ENCODE data around the gene ZNF442.
"Not testable (repeated sequence)": the region's sequence is repeated elsewhere in the genome, so short reads cannot be mapped to it uniquely, and the experiment has no call there.

ZNF442 gene

GRCh38 chr19:12365236-12366162 lies at the start of gene ZNF442:
Gene ZNF442 (minus strand): TSS chr19:12365683. CDS start chr19:12363631, 2,052 bp downstream.
- DNase-seq (ENCODE audit: low read depth in 2 of 2), result peak; percentile 63 to 64

GRCh38 chr19:12411893-12412292 lies 46.4 kb upstream of the ZNF442 start:
- no peak for DNase-seq (ENCODE audit: low read depth in 2 of 2)

DNA sequence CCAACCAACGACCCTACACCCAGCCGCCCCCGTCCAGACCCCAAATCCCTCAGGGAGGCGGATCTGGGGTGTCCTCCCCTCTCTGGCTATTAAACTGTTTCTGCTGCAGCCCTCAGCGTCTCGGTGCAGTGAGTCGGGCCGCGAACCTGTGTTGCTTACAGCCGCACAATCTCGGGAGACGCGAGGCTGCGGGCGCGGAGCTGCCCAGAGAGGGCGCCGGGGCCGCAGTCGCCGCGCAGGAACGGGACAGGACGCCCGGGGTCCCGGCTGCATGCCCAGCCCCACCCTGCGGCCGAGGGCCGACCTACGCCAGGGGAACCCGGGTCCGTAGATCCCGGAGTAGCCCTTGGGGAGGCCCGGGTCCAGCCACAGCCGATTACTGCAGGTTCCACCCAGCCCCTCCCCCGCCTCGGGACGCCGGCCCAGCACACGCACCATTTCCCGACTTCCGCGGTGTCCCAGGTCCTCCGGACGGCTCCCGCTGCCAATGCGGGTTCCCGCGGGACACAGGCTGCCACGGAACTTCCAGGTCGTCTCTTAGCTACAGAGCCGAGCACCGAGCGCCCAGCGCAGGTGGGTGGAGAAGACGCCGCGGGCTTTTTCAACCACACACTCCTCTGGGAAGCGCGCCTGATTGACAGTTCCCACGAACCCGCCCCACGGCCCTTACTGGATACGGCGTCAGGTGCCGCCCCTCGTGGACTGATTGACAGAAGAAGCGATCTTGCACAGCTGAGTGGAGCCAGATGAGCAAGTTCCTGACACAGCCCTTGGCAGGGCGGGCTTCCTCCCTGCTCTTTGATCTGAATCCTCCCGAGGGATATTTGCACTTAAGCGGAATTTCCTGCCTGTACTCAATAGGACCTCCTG lies 35.4 kb upstream of the ZNF442 start, which contains the start of gene ZNF799:
ZNF799 (minus strand) TSS at position 639 of the 870 bp plus-strand sequence; CDS start at position 438, 201 bp downstream.
- peak; percentile 44 to 67 for DNase-seq (ENCODE audit: low read depth in 2 of 2)

GRCh38 chr19:12399901-12400632 lies 34.6 kb upstream of the ZNF442 start:
- not testable (repeated sequence) for DNase-seq (ENCODE audit: low read depth in 2 of 2)

DNA sequence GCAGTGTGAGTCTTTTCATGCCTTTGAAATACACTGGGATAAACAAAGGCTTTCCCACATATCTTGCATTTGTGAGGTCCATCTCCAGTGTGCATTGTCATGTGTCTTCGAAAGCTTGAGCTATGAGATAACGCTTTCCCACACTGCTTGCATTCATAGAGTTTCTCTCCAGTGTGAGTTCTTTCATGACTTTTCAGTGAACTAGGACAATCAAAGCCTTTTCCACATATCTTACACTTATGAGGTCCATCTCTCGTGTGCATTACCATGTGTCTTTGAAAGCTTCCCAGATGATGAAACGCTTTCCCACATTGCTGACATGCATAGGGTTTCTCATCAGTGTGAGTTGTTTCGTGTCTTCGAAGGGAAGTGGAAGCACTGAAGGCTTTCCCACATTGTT lies 25.7 kb upstream of the ZNF442 start:
- not testable (repeated sequence) for DNase-seq (ENCODE audit: low read depth in 2 of 2)

DNA sequence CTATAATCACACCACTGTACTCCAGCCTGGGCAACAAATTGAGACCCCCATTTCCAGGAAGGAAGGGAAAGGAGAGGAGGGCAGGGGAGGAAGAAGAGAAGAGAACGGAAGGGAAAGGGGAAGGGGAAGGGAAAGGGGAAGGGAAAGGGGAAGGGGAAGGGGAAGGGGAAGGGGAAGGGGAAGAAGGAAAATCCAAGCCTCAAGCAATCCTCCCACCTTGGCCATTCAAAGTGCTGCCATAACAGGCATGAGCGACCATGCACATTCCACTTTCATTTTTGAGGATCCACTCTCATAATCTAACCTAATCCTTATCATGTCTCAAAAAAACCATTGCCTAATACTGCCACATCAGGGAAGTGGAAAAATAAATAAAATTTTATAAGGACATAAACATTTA lies 20.9 kb upstream of the ZNF442 start:
- not testable (repeated sequence) for DNase-seq (ENCODE audit: low read depth in 2 of 2)

DNA sequence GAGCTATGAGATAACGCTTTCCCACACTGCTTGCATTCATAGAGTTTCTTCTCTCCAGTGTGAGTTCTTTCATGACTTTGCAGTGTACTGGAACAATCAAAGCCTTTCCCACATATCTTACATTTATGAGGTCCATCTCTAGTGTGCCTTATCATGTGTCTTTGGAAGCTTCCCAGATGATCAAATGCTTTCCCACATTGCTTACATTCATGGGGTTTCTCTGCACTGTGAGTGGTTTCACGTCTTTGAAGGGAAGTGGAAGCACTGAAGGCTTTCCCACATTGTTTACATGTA lies 14.9 kb upstream of the ZNF442 start:
- no peak for DNase-seq (ENCODE audit: low read depth in 2 of 2)

GRCh38 chr19:12379732-12380443 lies 14.4 kb upstream of the ZNF442 start:
- DNase-seq (ENCODE audit: low read depth in 2 of 2), result no peak

- no peak for DNase-seq (ENCODE audit: low read depth in 2 of 2)
Measured at GRCh38 chr19:12374026-12374425, 8.5 kb upstream of the ZNF442 start.

DNA sequence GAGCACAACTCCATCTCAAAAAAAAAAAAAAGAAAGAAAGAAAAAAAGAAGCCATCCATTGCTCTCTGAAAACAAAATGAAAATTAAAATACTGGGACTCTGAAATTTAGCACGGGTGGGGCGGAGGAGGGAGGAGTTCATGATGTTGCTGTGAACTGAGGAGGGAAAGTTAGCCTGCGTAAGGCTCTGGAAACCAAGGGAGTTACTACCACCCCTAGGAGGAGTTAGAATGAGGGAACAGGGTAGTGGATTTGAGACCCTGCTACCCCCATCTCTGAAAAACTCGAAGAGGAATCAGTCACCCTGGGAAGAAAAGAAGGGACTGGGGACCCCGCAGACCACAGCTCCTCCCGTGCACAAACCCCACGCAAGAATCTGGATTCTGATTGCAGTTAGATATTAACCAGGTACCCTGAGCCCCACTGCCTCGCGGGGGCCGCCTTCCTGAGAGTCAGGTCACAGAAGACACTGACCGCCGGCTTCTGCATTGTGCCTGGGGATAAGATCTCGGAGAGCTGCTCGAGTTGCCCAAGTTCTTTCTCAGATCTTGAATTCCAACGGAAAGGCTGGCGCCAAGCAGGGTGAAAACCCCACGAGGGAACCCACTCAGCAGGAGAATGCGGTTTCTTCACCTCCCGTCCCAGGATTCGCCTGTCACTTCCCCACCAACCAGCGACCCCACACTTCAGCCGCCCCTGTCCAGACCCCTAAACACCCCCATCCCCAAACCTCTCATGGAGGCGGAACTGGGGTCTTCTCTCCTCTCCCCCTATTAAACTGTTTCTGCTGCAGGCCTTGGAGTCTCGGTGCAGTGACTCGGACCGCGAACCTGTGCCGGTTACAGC lies 870 bp downstream of the ZNF442 start:
- DNase-seq (ENCODE audit: low read depth in 2 of 2), result no peak

DNA sequence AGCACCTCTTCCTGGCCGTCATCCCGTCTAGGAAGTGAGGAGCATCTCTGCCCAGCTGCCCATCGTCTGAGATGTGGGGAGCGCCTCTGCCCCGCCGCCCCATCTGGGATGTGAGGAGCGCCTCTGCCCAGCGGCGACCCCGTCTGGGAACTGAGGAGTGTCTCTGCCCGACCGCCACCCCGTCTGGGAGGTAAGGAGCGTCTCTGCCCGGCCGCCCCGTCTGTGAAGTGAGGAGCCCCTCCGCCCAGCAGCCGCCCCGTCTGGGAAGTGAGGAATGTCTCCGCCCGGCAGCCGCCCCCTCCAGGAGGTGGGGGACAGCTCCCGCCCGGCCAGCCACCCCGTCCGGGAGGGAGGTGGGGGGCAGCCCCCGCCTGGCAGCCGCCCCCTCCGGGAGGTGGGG lies 3.2 kb downstream of the ZNF442 start:
- DNase-seq (ENCODE audit: low read depth in 2 of 2), result not testable (repeated sequence)

DNA sequence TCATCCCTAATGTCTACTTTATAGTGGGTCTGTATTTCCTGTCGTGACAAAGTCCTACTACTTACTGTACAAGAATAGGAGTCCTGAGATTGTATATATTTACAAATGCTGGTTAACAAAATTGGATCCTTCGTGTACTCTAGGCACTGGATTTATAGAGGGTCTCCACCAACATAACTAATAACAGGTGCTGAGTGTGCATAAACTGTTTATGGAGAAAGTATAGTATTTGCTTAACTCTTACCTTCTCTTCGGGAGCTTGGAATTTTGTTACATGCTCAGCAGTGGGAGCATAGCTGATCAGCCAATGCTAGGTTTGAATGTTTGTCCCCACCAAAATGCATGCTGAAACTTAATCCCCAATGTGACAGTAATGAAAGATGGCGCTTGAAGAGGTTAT lies 12.1 kb downstream of the ZNF442 start:
- no peak for DNase-seq (ENCODE audit: low read depth in 2 of 2)

GRCh38 chr19:12350890-12351197 lies 14.6 kb downstream of the ZNF442 start:
- DNase-seq (ENCODE audit: low read depth in 2 of 2), result no peak

- DNase-seq (ENCODE audit: low read depth in 2 of 2), result no peak
Measured at GRCh38 chr19:12350185-12350889, 15.1 kb downstream of the ZNF442 start.

DNA sequence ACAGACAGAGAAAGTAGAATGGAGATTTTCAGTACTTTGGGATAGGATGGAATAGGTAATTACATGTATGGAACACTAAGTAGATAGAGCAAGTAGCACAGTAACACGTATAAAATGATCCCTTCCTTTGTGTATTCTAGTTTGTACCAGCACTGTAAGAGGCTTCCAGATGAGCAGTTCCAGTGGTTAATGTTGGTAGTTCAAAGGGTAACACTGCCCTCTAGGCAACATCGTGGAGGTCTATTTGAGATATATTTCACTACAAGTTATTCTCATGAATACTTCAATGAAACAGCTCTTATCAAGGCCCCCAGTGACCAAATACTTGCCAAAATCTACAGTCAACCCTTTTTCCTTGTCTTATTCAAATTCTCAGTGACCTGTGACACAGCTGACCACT lies 18.6 kb downstream of the ZNF442 start:
- DNase-seq (ENCODE audit: low read depth in 2 of 2), result no peak

DNA sequence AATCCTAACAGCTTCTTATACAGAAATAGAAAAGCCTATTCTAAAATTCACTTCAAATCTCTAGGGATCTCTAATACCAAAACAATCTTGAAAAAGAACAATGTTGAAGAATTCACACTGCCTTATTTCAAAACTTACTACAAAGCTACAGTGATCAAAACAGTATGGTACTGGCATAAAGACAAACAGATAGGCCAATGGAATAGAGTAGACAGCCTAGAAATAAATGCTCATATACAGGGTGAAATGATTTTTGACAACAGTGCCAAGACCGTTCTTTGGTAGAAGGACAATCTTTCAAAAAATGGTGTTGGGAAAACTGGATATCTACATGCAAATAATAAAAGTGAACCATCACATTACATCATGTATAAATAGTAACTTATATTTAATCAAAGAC lies 20.3 kb downstream of the ZNF442 start:
- DNase-seq (ENCODE audit: low read depth in 2 of 2), result no peak

- DNase-seq (ENCODE audit: low read depth in 2 of 2), result peak; percentile 94 to 98
Measured at GRCh38 chr19:12333162-12334159, 32.0 kb downstream of the ZNF442 start, which contains the start of gene ZNF563. Gene ZNF563 (minus strand): TSS chr19:12333633. CDS start chr19:12333482, 151 bp downstream.

- DNase-seq (ENCODE audit: low read depth in 2 of 2), result peak in 1 of 2 donors; percentile 44
Measured at GRCh38 chr19:12331211-12331941, 34.1 kb downstream of the ZNF442 start.

Data from stimulated activated CD4-positive, alpha-beta T cell treated with anti-CD3 and anti-CD28 coated beads, Interleukin-1b, Interleukin-23, amount 100 ng/mL, for 1 hour (primary cell).